ENCODE data around the gene BAK1. TPM values are rescaled to one million over a fixed set of nuclear protein-coding genes. Genes with fewer than 3 reads are reported as not detected.

Gene BAK1
- total and polyA plus RNA-seq, 2 of the 13 experiments (the other 11 are each of a cell fraction or from before 2014, with no cell fraction given): 15.0 to 23.8 TPM

DNA sequence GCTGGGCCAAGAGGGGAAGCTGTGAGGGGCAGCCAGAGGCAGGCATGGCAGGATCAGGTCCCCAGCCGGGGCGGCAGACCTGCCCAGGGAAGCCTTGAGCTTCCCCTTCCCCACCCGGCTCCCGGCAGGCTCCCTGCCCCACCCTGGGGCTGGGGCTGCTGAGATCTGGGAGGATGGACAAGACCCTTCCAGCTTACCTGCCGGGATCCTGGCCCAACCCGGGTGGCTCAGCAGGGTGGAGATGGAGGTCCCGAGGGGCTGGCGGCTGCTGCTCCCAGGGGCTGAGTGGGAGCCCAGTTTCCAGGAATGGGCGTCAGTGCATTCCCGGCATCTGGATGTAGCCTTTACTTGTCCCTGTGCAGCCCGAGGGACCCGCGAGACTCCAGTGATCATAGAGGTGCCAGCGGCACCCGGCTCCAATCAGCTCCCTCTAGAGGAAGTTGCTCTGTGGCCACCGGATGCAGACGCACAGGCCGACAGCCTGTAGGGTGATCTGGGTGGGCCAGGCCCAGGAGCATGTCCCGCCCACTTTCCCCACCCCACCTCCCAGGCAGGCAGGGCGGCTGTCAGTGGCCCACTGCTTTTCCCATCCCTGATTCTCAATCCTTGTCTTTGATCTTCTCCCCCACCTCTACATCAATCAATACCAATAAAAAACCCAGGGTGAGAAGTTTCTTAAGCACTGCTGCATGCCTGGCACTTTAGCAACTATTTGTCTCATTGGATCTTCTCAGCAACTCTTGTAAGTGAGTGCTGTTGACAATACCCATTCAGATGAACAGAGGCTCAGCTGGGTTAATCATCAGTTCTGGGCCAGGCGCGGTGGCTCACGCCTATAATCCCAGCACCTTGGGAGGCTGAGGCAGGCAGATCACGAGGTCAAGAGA is at the start of gene BAK1 (continued):
- TF ChIP-seq, protein P1, sequence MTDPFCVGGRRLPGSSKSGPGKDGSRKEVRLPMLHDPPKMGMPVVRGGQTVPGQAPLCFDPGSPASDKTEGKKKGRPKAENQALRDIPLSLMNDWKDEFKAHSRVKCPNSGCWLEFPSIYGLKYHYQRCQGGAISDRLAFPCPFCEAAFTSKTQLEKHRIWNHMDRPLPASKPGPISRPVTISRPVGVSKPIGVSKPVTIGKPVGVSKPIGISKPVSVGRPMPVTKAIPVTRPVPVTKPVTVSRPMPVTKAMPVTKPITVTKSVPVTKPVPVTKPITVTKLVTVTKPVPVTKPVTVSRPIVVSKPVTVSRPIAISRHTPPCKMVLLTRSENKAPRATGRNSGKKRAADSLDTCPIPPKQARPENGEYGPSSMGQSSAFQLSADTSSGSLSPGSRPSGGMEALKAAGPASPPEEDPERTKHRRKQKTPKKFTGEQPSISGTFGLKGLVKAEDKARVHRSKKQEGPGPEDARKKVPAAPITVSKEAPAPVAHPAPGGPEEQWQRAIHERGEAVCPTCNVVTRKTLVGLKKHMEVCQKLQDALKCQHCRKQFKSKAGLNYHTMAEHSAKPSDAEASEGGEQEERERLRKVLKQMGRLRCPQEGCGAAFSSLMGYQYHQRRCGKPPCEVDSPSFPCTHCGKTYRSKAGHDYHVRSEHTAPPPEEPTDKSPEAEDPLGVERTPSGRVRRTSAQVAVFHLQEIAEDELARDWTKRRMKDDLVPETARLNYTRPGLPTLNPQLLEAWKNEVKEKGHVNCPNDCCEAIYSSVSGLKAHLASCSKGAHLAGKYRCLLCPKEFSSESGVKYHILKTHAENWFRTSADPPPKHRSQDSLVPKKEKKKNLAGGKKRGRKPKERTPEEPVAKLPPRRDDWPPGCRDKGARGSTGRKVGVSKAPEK (CRISPR knock-in tag; IDR thresholded peaks at IDR 0.05; ENCODE audit: borderline replicate concordance): peak; percentile 90; the same call in 1 of the 2 replicates
- TF ChIP-seq, protein P2, sequence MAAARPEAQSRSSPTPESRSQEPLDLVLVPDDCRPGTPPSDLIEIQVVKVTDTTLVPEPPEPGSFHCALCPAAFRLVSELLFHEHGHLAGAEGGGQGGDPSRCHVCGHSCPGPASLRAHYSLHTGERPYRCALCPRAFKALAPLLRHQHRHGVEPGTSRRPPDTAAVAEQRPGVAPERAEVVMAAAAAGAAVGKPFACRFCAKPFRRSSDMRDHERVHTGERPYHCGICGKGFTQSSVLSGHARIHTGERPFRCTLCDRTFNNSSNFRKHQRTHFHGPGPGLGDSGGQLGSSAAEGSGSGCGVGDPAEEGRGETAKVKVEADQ (CRISPR knock-in tag; IDR thresholded peaks at IDR 0.05; ENCODE audit: borderline replicate concordance): no peak
- TF ChIP-seq POLR2A (IDR thresholded peaks at IDR 0.05; ENCODE audit: insufficient read depth in 1 of 2, low read depth in 2 of 2, low read length in 2 of 2) (peak; percentile 63 to 72; a peak in 3 of 4 replicates), PITX1 (CRISPR knock-in tag; IDR thresholded peaks at IDR 0.05) (peak; percentile 71), BHLHE40 (IDR thresholded peaks at IDR 0.05; ENCODE audit: low read length) (no peak), ZNF263 (CRISPR knock-in tag; IDR thresholded peaks at IDR 0.05) (no peak), IRF2 (CRISPR knock-in tag; IDR thresholded peaks at IDR 0.05) (peak; percentile 66; the same call in 1 of the 2 replicates), ZNF841 (CRISPR knock-in tag; IDR thresholded peaks at IDR 0.05; ENCODE audit: borderline replicate concordance) (no peak), ZNF20 (CRISPR knock-in tag; IDR thresholded peaks at IDR 0.05) (no peak), ZFP1 (CRISPR knock-in tag; IDR thresholded peaks at IDR 0.05) (no peak), MEIS1 (CRISPR knock-in tag; IDR thresholded peaks at IDR 0.05; ENCODE audit: borderline replicate concordance) (peak; percentile 78; the same call in 1 of the 2 replicates), NCOR1 (IDR thresholded peaks at IDR 0.05; ENCODE audit: borderline replicate concordance, low read length) (no peak), ZNF460 (CRISPR knock-in tag; IDR thresholded peaks at IDR 0.05; ENCODE audit: borderline replicate concordance) (no peak; the same call in 1 of the 2 replicates), ZNF570 (CRISPR knock-in tag; IDR thresholded peaks at IDR 0.05; ENCODE audit: borderline replicate concordance) (0 out of 2 replicates have a peak, but pooled peaks have one; percentile 43)
- TF ChIP-seq, protein P3, sequence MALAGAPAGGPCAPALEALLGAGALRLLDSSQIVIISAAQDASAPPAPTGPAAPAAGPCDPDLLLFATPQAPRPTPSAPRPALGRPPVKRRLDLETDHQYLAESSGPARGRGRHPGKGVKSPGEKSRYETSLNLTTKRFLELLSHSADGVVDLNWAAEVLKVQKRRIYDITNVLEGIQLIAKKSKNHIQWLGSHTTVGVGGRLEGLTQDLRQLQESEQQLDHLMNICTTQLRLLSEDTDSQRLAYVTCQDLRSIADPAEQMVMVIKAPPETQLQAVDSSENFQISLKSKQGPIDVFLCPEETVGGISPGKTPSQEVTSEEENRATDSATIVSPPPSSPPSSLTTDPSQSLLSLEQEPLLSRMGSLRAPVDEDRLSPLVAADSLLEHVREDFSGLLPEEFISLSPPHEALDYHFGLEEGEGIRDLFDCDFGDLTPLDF (CRISPR knock-in tag; IDR thresholded peaks at IDR 0.05): no peak
- TF ChIP-seq, protein P4, sequence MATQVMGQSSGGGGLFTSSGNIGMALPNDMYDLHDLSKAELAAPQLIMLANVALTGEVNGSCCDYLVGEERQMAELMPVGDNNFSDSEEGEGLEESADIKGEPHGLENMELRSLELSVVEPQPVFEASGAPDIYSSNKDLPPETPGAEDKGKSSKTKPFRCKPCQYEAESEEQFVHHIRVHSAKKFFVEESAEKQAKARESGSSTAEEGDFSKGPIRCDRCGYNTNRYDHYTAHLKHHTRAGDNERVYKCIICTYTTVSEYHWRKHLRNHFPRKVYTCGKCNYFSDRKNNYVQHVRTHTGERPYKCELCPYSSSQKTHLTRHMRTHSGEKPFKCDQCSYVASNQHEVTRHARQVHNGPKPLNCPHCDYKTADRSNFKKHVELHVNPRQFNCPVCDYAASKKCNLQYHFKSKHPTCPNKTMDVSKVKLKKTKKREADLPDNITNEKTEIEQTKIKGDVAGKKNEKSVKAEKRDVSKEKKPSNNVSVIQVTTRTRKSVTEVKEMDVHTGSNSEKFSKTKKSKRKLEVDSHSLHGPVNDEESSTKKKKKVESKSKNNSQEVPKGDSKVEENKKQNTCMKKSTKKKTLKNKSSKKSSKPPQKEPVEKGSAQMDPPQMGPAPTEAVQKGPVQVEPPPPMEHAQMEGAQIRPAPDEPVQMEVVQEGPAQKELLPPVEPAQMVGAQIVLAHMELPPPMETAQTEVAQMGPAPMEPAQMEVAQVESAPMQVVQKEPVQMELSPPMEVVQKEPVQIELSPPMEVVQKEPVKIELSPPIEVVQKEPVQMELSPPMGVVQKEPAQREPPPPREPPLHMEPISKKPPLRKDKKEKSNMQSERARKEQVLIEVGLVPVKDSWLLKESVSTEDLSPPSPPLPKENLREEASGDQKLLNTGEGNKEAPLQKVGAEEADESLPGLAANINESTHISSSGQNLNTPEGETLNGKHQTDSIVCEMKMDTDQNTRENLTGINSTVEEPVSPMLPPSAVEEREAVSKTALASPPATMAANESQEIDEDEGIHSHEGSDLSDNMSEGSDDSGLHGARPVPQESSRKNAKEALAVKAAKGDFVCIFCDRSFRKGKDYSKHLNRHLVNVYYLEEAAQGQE (IDR thresholded peaks at IDR 0.05; ENCODE audit: borderline replicate concordance in 1 of 2, low read depth in 1 of 2, low read length in 2 of 2): no peak
- TF ChIP-seq, protein P5, sequence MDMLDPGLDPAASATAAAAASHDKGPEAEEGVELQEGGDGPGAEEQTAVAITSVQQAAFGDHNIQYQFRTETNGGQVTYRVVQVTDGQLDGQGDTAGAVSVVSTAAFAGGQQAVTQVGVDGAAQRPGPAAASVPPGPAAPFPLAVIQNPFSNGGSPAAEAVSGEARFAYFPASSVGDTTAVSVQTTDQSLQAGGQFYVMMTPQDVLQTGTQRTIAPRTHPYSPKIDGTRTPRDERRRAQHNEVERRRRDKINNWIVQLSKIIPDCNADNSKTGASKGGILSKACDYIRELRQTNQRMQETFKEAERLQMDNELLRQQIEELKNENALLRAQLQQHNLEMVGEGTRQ (IDR thresholded peaks at IDR 0.05; ENCODE audit: low read depth, low read length): no peak
- TF ChIP-seq, protein P5 (CRISPR knock-in tag; IDR thresholded peaks at IDR 0.05; ENCODE audit: borderline replicate concordance): no peak

All from HepG2 (cell line).